ENCODE data around the gene ANKS4B.

The ANKS4B gene

GRCh38 chr16:21301168-21301894 is 67.8 kb downstream of the ANKS4B start:
- DNase-seq: peak; percentile 17

- DNase-seq: no peak
These were observed 68.4 kb downstream of the ANKS4B start for GRCh38 chr16:21301895-21302291.

GRCh38 chr16:21302454-21302853 is 69.0 kb downstream of the ANKS4B start:
- no peak for DNase-seq

GRCh38 chr16:21302898-21303528 is 69.5 kb downstream of the ANKS4B start:
- no peak for DNase-seq
